ENCODE results near the gene HHIPL1. TPM values are rescaled to one million over a fixed set of nuclear protein-coding genes. Genes with fewer than 3 reads are reported as not detected.
"Not testable (repeated sequence)": the region's sequence is repeated elsewhere in the genome, so short reads cannot be mapped to it uniquely, and the experiment has no call there.

The HHIPL1 gene
- total RNA-seq, 1 donor from 2014 or later = 1.6 TPM

DNA sequence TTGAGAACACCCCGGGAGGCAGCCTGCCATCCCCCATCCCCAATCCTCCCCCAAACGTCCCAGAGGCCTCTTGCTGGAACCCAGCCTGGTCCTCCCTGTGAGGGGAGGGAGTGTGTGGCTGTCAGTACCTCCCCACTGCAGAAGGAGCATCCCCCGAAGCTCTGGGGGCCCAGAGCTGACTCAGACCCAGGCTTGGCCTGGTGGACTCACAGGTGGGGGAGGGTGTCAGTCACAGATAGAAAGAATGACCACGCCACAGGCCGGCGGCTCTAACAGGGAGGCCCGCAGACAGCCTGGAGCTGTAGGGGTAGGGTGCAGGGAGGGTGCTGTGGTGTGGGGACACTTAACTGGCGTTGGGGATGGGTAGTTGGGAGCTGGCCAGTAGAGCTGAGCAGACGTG, 5.3 kb downstream of the HHIPL1 start:
- DNase-seq = no peak
- intact Hi-C loops (cut with DNase I) = no loop called here
- no peak for ATAC-seq (ENCODE audit: poor library complexity)

DNA sequence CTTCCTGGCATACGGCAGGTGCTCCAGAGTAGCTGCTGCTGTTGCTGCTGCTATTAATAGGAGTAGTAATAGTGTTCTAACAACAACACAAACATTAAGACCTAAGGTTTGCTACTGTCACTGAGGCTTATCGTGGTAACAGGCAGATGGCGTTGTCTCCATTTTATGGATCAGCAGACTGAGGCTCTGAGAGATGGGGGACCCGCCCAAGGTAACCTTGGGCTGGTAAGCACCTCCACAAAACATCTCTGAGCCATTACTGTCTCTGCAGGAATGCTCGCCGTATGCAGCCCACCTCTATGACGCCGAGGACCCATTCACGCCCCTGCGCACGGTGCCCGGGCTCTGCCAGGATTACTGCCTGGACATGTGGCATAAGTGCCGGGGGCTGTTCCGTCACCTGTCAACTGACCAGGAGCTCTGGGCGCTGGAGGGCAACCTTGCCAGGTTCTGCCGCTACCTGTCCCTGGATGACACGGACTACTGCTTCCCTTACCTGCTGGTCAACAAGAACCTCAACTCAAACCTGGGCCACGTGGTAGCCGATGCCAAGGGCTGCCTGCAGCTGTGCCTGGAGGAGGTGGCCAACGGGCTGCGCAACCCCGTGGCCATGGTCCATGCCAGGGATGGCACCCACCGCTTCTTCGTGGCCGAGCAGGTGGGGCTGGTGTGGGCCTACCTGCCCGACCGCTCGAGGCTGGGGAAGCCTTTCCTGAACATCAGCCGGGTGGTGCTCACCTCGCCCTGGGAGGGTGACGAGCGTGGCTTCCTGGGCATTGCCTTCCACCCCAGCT, 7.2 kb downstream of the HHIPL1 start:
- intact Hi-C loops (cut with DNase I) = no loop called here
- DNase-seq (no peak), ATAC-seq (ENCODE audit: poor library complexity) (no peak)

DNA sequence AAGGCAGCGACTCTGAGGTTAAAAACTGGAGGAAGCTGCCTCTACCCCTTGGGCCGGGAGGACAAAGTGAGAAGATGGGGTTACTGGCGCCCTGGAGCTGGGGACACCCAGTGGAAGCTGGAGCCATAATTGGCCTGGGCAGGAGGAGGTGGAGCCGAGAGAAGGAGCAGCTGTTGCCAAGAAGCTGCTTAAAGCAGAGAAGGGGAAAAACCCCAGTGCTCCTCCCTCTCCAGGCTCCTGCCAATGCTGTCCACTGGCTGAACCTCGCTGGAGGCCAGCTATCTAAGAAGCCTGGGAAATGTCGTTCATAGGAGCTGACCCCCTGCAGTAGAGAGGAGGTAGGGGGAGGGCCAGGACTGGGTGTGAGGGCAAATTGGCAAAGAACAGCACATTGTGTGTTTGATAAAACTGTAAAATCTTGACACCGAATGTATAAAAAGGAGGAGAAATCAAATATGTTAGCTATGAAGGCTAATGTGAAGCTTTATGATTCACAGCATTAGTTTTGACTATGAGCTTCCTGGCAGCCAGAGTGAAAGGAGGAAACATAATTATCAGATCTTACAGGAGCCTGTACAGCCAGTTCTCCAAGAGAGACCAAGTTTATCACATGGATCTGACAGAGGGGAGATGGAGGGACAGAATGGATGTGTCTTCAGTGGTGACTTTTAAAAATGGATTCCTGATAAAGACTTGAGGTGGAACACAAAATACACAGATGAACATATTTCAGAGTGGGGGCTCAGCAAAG, 9.5 kb downstream of the HHIPL1 start:
- intact Hi-C loops (cut with DNase I) = no loop called here
- ATAC-seq (ENCODE audit: poor library complexity) (peak; percentile 85), DNase-seq (peak; percentile 74)

DNA sequence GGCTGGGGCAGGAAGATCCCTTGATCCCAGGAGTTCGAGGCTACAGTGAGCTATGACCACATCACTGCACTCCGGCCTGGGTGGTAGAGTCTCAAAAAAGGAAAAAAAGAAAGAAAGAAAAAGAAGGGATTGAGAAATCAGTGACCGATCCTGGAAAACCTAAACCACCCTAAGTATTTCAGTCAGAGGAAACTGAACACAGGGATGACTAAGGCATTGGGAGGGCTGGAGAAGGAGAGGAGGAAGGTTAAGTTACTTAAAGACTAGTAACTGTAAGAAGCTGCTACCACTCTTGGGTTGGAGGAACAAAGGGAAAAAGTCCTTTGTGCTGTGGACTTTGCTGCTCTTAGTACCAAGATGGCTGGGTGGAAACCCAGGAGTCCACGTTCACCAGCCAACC, 10.6 kb downstream of the HHIPL1 start:
- DNase-seq (no peak), ATAC-seq (ENCODE audit: poor library complexity) (no peak)
- intact Hi-C loops (cut with DNase I) = no loop called here

DNA sequence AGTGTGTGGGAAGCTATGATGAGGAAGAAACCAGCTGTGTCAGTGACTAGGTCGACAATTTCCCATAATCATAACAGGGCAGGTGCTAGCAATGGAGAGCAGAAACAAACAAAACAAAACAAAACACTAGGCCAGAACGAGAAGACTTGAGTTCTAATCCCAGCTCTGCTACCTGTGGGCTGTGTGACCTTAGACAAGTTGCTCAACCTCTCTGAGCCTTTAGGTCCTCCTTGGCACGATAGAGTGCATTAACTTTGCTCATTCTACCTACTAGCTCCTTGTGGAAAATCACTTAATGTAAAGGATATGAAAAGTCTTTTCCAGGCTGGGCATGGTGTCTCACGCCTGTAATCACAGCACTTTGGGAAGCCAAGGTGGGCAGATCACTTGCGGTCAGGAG, 11.2 kb downstream of the HHIPL1 start:
- ATAC-seq (ENCODE audit: poor library complexity) = no peak
- DNase-seq = no peak
- intact Hi-C loops (cut with DNase I) = no loop called here

DNA sequence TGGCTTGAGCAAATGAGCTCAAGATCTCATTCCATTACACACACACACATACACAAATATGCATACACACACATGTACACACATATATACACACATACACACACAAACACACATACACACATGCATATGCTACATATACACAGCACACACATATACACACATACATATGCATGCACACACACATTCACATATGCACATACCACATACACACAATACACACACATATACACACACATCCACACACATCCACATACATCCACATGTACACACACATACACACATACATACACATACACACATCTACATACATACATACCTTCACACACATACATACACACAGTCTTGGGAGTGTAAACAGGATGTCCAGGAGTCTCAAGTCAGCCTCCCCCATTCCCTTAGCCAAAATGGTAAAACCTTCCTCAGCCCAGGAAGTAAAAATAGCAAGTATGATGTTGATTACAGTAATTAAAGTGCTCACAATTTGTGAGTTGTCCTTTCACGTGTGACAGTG, 12.8 kb downstream of the HHIPL1 start:
- no peak for DNase-seq

DNA sequence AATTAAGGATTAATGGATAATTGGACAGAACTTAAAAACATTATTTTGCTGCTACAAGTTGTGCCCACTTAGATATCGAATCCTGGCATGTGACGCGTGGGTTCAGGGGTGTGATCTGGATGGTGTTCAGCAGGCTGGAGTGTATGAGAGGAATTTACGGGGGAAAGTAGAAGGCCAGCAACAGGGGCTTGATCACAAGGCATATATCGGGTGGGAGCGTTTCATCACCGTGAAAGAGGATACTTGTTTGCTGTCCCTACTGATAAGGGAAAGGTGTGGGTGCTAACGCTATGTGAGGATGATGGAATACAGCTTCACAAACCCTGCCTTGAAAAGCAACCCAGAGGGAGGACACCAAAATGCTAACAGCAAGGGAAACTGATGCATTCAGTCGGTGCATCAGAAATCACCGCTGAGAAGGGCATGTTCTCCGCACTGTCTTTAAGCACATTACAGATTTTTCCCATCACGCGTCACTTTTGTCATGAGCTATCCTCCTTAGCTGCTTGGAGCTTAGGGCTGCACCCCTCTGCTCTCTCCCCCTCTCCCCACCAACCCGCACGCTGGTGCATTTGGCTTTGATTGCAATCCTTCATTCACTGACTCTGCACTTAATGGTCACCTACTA, 13.4 kb downstream of the HHIPL1 start:
- ATAC-seq (ENCODE audit: poor library complexity) = no peak
- no peak for DNase-seq
- intact Hi-C loops (cut with DNase I) = no loop called here

More for the DNA sequence above, 12.8 kb downstream of the HHIPL1 start:
- no peak for ATAC-seq (ENCODE audit: poor library complexity)
- intact Hi-C loops (cut with DNase I) = no loop called here

DNA sequence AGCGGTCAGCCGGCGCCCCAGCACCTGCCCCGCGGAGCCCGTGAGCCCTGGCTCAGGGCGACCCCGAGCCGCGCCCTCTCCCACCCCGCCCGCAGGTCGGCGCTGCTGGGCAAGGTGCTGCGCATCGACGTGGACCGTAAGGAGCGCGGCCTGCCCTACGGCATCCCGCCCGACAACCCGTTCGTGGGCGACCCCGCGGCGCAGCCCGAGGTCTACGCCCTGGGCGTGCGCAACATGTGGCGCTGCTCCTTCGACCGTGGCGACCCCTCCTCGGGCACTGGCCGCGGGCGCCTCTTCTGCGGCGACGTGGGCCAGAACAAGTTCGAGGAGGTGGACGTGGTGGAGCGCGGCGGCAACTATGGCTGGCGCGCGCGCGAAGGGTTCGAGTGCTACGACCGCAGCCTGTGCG, 14.4 kb downstream of the HHIPL1 start:
- ATAC-seq (ENCODE audit: poor library complexity) = no peak
- DNase-seq = no peak
- intact Hi-C loops (cut with DNase I) = no loop called here

DNA sequence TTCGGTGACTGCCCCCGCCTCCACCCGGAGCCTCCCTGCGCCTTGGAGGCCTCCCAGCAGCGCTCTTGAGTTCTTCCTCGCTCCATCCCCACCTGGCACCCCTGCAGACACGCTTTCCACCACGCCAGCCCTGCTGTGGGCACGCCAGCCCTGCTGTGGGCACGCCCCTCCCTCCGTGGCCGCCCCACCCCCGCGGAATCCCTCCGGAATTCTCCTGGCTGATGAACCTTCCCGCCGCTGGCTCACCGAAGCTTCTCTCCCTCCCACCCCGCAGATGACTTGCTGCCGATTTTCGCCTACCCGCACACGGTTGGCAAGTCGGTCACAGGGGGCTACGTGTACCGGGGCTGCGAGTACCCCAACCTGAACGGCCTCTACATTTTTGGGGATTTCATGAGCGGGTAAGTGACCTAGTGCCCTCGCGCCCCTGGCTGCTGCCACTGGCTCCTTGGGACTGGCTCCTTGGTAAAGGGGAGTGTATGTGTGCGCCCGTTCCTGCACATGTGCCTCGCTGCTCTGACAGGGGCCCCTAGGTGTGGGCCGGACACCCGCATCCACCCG, 15.2 kb downstream of the HHIPL1 start:
- intact Hi-C loops (cut with DNase I) = no loop called here
- ATAC-seq (ENCODE audit: poor library complexity) (no peak), DNase-seq (peak; percentile 33)

DNA sequence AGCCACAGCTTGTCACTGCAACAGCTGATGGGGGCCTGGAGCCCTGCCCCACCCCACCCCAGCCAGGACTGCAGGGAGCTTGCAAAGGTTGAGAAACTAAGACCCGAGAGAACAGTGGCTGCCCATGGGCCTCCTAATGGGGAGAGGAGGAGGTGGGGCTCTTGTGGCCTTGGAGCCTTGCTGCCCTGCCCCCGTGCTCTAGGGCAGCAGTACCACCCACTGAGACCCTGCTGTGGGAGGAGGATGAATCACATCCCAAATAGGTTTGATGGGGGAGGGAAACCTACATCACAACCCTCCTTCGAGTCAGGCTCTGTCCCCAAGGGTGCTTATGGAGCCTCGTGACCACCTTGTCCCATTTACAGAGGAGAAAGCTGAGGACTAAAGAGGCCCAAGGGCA, 15.9 kb downstream of the HHIPL1 start:
- DNase-seq = no peak
- ATAC-seq (ENCODE audit: poor library complexity) = no peak
- intact Hi-C loops (cut with DNase I) = no loop called here

DNA sequence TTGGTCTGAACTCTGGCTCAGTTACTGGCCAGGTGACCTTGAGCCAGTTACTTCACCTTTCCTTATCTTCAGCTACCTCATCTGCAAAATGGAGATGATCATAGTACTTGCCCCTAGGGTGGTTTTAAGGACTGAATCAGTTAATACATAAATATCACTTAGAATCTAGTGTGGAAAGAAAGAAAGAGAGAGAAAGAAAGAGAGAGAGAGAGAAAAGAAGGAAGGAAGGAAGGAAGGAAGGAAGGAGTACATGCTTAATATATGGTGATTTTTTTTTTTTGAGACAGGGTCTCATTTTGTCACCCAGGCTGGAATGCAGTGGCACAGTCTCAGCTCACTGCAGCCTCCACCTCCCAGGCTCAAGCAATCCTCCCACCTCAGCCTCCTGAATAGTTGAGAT, 16.3 kb downstream of the HHIPL1 start:
- ATAC-seq (ENCODE audit: poor library complexity); intact Hi-C loops (cut with DNase I); DNase-seq: not testable (repeated sequence)

DNA sequence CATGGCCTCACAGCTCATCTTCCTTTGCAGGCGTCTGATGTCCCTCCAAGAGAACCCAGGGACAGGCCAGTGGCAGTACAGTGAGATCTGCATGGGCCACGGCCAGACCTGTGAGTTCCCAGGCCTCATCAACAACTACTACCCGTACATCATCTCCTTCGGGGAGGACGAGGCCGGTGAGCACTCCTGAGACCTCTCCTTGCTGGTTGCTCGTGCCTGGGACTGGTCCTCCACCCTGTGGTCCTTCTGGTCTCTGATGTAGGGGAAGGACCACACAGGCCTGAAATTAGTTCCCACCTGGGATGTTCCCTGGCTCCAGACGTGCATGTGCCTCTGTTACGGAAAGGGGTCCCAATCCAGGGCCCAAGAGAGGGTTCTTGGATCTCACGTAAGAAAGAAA, 17.9 kb downstream of the HHIPL1 start:
- no peak for DNase-seq
- intact Hi-C loops (cut with DNase I) = no loop called here
- no peak for ATAC-seq (ENCODE audit: poor library complexity)

DNA sequence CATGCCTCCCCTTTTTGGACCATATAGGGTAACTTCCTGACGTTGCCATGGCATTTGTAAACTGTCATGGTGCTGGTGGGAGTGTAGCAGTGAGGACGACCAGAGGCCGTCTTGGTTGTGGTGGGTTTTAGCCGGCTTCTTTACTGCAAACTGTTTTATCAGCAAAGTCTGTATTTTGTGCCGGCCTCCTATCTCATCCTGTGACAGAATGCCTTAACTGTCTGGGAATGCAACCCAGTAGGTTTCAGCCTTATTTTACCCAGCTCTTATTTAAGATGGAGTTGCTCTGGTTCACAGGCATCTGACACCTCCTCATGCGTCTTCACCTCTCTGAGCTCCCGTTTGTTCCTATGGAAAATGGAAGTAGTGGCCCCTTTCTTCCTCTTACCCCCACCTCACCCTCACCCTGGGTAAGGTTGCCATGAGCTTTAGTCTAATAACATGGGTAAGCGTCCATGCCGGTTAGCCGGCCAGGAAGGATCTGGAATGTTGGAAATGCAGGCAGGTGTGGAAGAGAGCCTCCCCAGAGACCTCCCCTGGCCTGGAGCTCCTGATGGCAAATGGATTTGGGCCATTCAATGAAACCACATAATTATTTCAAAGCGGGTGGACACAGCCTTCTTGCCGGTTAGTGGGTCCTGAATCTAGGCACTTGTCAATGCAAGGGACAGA, 18.6 kb downstream of the HHIPL1 start:
- ATAC-seq (ENCODE audit: poor library complexity) (no peak), DNase-seq (no peak)
- intact Hi-C loops (cut with DNase I) = no loop called here

DNA sequence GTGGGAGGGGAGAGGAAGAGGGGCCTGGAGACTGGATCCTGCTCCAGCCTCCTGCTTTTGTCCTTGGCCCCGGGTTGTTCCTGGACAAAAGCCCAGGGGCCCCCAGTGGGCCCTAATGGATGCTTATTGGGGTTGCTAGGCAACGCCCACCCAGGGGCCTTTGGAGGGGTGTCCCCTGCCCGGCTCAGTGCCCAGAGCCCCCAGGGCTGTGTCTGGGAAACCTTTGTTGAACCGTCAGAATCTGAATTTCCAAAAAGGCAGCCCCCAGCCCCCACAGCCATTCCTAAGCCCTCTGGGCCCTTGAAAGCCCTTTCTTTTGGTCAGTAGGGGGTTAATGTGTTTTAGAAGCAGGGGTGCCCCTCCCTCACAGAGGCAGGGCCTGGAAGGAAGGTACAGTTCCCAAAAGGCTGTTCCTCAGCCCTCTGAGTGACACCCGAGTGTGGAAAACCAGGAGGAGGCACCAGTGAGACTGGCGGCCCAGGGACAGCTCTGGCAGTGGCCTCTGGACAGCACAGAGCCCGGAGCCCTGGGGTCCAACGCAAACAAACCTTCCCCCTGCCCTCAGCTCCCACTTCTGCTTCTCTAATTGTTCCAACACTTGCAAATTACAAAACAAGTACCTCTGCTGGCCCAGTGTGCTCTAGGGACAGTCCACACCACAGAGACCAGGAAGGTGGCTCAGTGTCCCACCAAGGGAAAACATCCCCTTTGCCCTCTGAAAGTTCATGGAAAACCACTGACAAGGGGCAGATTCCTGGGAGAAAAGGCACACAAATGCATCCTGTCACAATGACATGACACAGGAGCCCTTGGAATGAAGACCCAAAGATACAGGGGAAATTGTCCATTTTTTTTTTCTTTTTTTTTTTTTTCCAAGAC, 19.4 kb downstream of the HHIPL1 start:
- no peak for DNase-seq
- no peak for ATAC-seq (ENCODE audit: poor library complexity)
- intact Hi-C loops (cut with DNase I) = no loop called here

DNA sequence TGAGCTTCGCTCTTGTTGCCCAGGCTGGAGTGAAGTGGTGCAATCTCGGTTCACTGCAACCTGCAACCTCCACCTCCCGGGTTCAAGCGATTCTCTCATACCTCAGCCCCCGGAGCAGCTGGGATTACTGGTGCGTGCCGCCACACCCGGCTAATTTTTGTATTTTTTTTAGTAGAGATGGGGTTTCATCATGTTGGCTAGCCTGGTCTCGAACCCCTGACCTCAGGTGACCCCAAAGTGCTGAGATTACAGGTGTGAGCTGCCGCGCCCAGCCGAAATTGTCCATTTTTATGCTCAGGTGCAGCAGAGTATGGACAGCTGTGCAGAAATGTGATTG, 20.0 kb downstream of the HHIPL1 start:
- no peak for ATAC-seq (ENCODE audit: poor library complexity)
- no peak for DNase-seq
- intact Hi-C loops (cut with DNase I) = no loop called here

DNA sequence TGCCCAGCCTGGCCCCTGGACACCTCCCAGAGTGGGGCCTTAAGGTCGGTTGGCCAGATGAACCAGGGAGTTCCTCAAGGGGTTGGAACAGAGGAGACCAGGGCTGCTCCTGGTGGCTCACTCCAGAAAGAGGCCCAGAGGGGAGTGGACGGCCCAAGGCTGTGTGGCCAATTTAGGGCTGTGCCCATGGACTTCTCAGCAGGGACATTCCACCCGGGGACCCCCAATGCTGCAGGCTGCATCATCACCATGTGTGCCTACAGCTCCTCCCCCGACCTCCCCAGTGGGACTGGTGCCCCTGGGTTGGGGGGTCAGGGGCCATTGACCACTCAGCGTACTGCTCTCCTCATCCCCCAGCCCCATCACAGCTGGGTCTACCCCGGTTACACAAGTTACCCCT, 21.6 kb downstream of the HHIPL1 start:
- intact Hi-C loops (cut with DNase I) = no loop called here
- DNase-seq (no peak), ATAC-seq (ENCODE audit: poor library complexity) (no peak)

DNA sequence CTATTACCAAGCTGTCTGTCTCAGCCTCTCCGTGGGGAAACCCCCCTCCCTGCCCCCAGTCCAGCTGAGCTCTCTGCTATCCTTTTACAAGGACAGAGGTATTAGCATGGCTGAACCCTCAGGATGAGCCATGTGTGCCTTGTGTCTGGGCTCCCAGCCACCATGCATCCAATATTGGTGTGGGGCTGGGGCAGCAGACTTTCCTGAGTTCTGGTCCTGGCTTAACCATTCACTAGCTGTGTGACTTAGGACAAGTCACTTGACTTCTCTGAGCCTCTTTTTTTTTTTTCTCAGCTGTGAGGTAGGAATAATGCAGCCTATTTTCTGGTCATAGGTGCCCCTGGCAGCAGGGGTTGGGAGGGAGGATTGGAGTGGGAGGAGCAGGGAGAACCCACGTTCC, 22.1 kb downstream of the HHIPL1 start:
- ATAC-seq (ENCODE audit: poor library complexity) (no peak), DNase-seq (no peak)
- intact Hi-C loops (cut with DNase I) = no loop called here

DNA sequence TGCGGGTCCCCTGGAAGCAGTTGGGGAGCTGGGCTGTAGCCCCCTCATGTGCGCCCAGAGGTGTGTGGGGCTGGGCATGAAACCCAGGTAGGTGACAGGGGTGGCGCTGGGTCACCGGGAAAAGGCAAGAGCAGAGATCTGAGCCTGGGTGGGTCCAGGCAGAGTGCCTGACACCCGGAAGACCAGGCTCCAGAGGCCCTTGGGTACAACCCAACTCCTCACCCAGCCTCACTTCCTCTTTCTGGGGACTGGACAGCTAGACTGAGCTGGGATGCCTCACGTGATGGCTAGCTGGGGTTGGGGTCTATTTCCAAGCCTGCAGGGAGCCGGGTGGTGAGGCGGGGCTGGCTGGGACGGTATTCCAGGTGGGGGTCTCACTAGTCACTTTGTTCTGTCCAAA, 22.9 kb downstream of the HHIPL1 start:
- ATAC-seq (ENCODE audit: poor library complexity) = peak; percentile 40
- DNase-seq = no peak
- intact Hi-C loops (cut with DNase I) = no loop called here

Measured in Right ventricle myocardium superior (tissue), 1 donor.